Measurements from ENCODE around the gene CDC14B. TPM values are rescaled to one million over a fixed set of nuclear protein-coding genes. Genes with fewer than 3 reads are reported as not detected.

Gene CDC14B
- total and polyA plus RNA-seq, 4 donors = 2.9 to 29.8 (median 8.0) TPM

- 92 to 95% methylated on average over 8 of the region's 8 CpGs for WGBS, 2 donors
- no peak for DNase-seq
- ATAC-seq (ENCODE audit: insufficient read depth, low FRiP score) = no peak
- H3K4me3 ChIP-seq = no peak overlapping the region
- TF ChIP-seq CTCF (IDR thresholded peaks at IDR 0.05; ENCODE audit: control extremely low read depth, extremely low read depth) = no peak
- H3K9me3 ChIP-seq (ENCODE audit: control insufficient read depth in 4 of 4, insufficient read depth in 3 of 4, low read length in 3 of 4) = no peaks in the 10 kb centered on the region
- H3K9ac ChIP-seq (ENCODE audit: insufficient read depth in 1 of 2, low read length in 2 of 2) = no peak overlapping the region
- H3K27me3 ChIP-seq (ENCODE audit: control insufficient read depth in 3 of 3, insufficient read depth in 3 of 3, low read length in 2 of 3) = peaks cover 0 to 6% (median 0%) of the 10 kb centered on the region in 3 donors
- peaks cover 2 to 6% (median 3%) of the 10 kb centered on the region in 4 donors for H3K36me3 ChIP-seq (ENCODE audit: control insufficient read depth in 4 of 4, insufficient read depth in 4 of 4, low read length in 4 of 4)
- H3K4me1 ChIP-seq (ENCODE audit: control insufficient read depth in 5 of 5, insufficient read depth in 5 of 5, low read length in 5 of 5) = peaks cover 0 to 3% (median 0%) of the 10 kb centered on the region in 5 donors
- H3K27ac ChIP-seq (ENCODE audit: low read depth in 1 of 2, low read length in 1 of 2) = no peak overlapping the region
Observed at GRCh38 chr9:96461336-96461735, 158.3 kb downstream of the CDC14B start.

GRCh38 chr9:96460882-96461281 lies 158.8 kb downstream of the CDC14B start:
- H3K27me3 ChIP-seq (ENCODE audit: control insufficient read depth in 3 of 3, insufficient read depth in 3 of 3, low read length in 2 of 3) = peaks cover 0 to 6% (median 0%) of the 10 kb centered on the region in 3 donors
- TF ChIP-seq CTCF (IDR thresholded peaks at IDR 0.05; ENCODE audit: control extremely low read depth, extremely low read depth) = no peak
- DNase-seq (peak in 1 of 3 donors; percentile 6), ATAC-seq (ENCODE audit: insufficient read depth, low FRiP score) (no peak)
- H3K36me3 ChIP-seq (ENCODE audit: control insufficient read depth in 4 of 4, insufficient read depth in 4 of 4, low read length in 4 of 4) = peaks cover 0 to 6% (median 3%) of the 10 kb centered on the region in 4 donors
- peaks cover 0 to 3% (median 0%) of the 10 kb centered on the region in 5 donors for H3K4me1 ChIP-seq (ENCODE audit: control insufficient read depth in 5 of 5, insufficient read depth in 5 of 5, low read length in 5 of 5)
- H3K27ac ChIP-seq (ENCODE audit: low read depth in 1 of 2, low read length in 1 of 2) = no peak overlapping the region
- no peak overlapping the region for H3K9ac ChIP-seq (ENCODE audit: insufficient read depth in 1 of 2, low read length in 2 of 2)
- H3K4me3 ChIP-seq = no peak overlapping the region
- no peaks in the 10 kb centered on the region for H3K9me3 ChIP-seq (ENCODE audit: control insufficient read depth in 4 of 4, insufficient read depth in 3 of 4, low read length in 3 of 4)

DNA sequence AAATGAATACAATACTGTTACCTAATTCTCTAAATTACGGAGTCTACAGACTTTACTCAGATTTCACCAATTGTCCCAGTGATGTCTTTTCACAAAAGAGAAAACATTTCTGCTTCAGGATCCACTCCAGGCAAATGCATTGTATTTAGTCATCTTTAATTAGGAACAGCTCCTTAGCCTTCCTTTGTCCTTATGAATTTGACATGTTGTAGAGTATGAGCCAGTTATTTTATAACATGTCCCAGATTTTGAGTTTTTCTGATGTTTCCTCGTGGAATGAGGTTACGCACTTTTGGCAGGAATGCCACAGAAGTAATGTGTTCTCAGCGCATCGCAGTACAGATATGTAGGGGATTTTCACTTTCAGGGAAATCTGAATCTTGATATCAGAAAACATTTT lies 159.2 kb downstream of the CDC14B start:
- ATAC-seq (ENCODE audit: insufficient read depth, low FRiP score) = no peak
- Histone ChIP-seq H3K27me3 (ENCODE audit: control insufficient read depth in 3 of 3, insufficient read depth in 3 of 3, low read length in 2 of 3) (peaks cover 0 to 6% (median 0%) of the 10 kb centered on the region in 3 donors), H3K36me3 (ENCODE audit: control insufficient read depth in 4 of 4, insufficient read depth in 4 of 4, low read length in 4 of 4) (peaks cover 0 to 6% (median 3%) of the 10 kb centered on the region in 4 donors), H3K9me3 (ENCODE audit: control insufficient read depth in 4 of 4, insufficient read depth in 3 of 4, low read length in 3 of 4) (no peaks in the 10 kb centered on the region), H3K27ac (ENCODE audit: low read depth in 1 of 2, low read length in 1 of 2) (no peak overlapping the region), H3K9ac (ENCODE audit: insufficient read depth in 1 of 2, low read length in 2 of 2) (no peak overlapping the region), H3K4me1 (ENCODE audit: control insufficient read depth in 5 of 5, insufficient read depth in 5 of 5, low read length in 5 of 5) (peaks cover 0 to 3% (median 0%) of the 10 kb centered on the region in 5 donors), H3K4me3 (no peak overlapping the region)
- DNase-seq = peak in 1 of 3 donors; percentile 4
- 92 to 93% methylated on average over 5 of the region's 5 CpGs for WGBS, 2 donors
- no peak for TF ChIP-seq CTCF (IDR thresholded peaks at IDR 0.05; ENCODE audit: control extremely low read depth, extremely low read depth)
